ENCODE measurements around the gene FCHO1. TPM values are rescaled to one million over a fixed set of nuclear protein-coding genes. Genes with fewer than 3 reads are reported as not detected.

FCHO1 gene
- polyA plus RNA-seq, 1 donor (not counting 4 experiments of a cell fraction or from before 2014, with no cell fraction given): 0.14 TPM

GRCh38 chr19:17805427-17805826 lies 54.1 kb downstream of the FCHO1 start:
- no peaks in the 10 kb centered on the region for H3K4me1 ChIP-seq (ENCODE audit: control insufficient read depth, extremely low read depth, insufficient read depth, low read length)
- DNase-seq (ENCODE audit: low read depth, low spot score) (no peak), FAIRE-seq (no peak)
- H2AFZ ChIP-seq (ENCODE audit: control insufficient read depth, low read length): no peak overlapping the region
- H4K20me1 ChIP-seq (ENCODE audit: control insufficient read depth, extremely low read depth, insufficient read depth, low read length): no peaks in the 10 kb centered on the region
- no peaks in the 10 kb centered on the region for H3K9me3 ChIP-seq (ENCODE audit: control insufficient read depth, low read depth, low read length)
- no peaks in the 10 kb centered on the region for H3K79me2 ChIP-seq (ENCODE audit: control insufficient read depth, insufficient read depth, low read length)
- H3K27me3 ChIP-seq (ENCODE audit: control insufficient read depth, extremely low read depth, insufficient read depth, low read length): no peaks in the 10 kb centered on the region
- H3K9me1 ChIP-seq (ENCODE audit: control insufficient read depth, extremely low read depth, insufficient read depth, low read length): no peaks in the 10 kb centered on the region
- no peak overlapping the region for H3K4me2 ChIP-seq (ENCODE audit: control insufficient read depth, extremely low read depth, insufficient read depth, low read depth, low read length)
- dilution Hi-C loops (cut with MboI; ENCODE audit: extremely low pct_ligation_motif_present, low sequenced_read_pairs): no loop called here
- no peak overlapping the region for H3K4me3 ChIP-seq (ENCODE audit: control insufficient read depth in 2 of 3, extremely low read depth in 1 of 3, insufficient read depth in 2 of 3, low read depth in 1 of 3, low read length in 3 of 3)
- peaks cover 0 to 3% of the 10 kb centered on the region in 2 experiments for H3K36me3 ChIP-seq (ENCODE audit: control insufficient read depth in 2 of 2, extremely low read depth in 1 of 2, insufficient read depth in 2 of 2, low read length in 2 of 2)
- no peak overlapping the region for H3K27ac ChIP-seq (ENCODE audit: control insufficient read depth, insufficient read depth, low read length)
- no peak for TF ChIP-seq EZH2 (IDR thresholded peaks at IDR 0.05; ENCODE audit: low read length)
- TF ChIP-seq CTCF (optimal IDR thresholded peaks at IDR 0.05 in 1 of 3, IDR thresholded peaks at IDR 0.05 in 1 of 3, conservative IDR thresholded peaks at IDR 0.05 in 1 of 3; ENCODE audit: extremely low read depth in 1 of 3, insufficient read depth in 2 of 3, low read length in 3 of 3): no peak
- H3K9ac ChIP-seq (ENCODE audit: control insufficient read depth, extremely low read depth, insufficient read depth, low read length): no peak overlapping the region

- Histone ChIP-seq H4K20me1 (ENCODE audit: control insufficient read depth, extremely low read depth, insufficient read depth, low read length) (no peaks in the 10 kb centered on the region), H2AFZ (ENCODE audit: control insufficient read depth, low read length) (no peak overlapping the region), H3K79me2 (ENCODE audit: control insufficient read depth, insufficient read depth, low read length) (no peaks in the 10 kb centered on the region), H3K4me3 (ENCODE audit: control insufficient read depth in 2 of 3, extremely low read depth in 1 of 3, insufficient read depth in 2 of 3, low read depth in 1 of 3, low read length in 3 of 3) (no peak overlapping the region), H3K27me3 (ENCODE audit: control insufficient read depth, extremely low read depth, insufficient read depth, low read length) (no peaks in the 10 kb centered on the region), H3K4me1 (ENCODE audit: control insufficient read depth, extremely low read depth, insufficient read depth, low read length) (no peaks in the 10 kb centered on the region), H3K9me1 (ENCODE audit: control insufficient read depth, extremely low read depth, insufficient read depth, low read length) (no peaks in the 10 kb centered on the region), H3K9ac (ENCODE audit: control insufficient read depth, extremely low read depth, insufficient read depth, low read length) (no peak overlapping the region), H3K9me3 (ENCODE audit: control insufficient read depth, low read depth, low read length) (no peaks in the 10 kb centered on the region), H3K36me3 (ENCODE audit: control insufficient read depth in 2 of 2, extremely low read depth in 1 of 2, insufficient read depth in 2 of 2, low read length in 2 of 2) (peaks cover 0 to 3% of the 10 kb centered on the region in 2 experiments), H3K27ac (ENCODE audit: control insufficient read depth, insufficient read depth, low read length) (no peak overlapping the region), H3K4me2 (ENCODE audit: control insufficient read depth, extremely low read depth, insufficient read depth, low read depth, low read length) (no peak overlapping the region)
- FAIRE-seq (no peak), DNase-seq (ENCODE audit: low read depth, low spot score) (no peak)
- TF ChIP-seq EZH2 (IDR thresholded peaks at IDR 0.05; ENCODE audit: low read length): no peak
- no peak for TF ChIP-seq CTCF (optimal IDR thresholded peaks at IDR 0.05 in 1 of 3, IDR thresholded peaks at IDR 0.05 in 1 of 3, conservative IDR thresholded peaks at IDR 0.05 in 1 of 3; ENCODE audit: extremely low read depth in 1 of 3, insufficient read depth in 2 of 3, low read length in 3 of 3)
- dilution Hi-C loops (cut with MboI; ENCODE audit: extremely low pct_ligation_motif_present, low sequenced_read_pairs): no loop called here
Observed at GRCh38 chr19:17806945-17807344, 55.7 kb downstream of the FCHO1 start.

All from keratinocyte (primary cell).